ENCODE data around the gene CDK4.

The CDK4 gene

DNA sequence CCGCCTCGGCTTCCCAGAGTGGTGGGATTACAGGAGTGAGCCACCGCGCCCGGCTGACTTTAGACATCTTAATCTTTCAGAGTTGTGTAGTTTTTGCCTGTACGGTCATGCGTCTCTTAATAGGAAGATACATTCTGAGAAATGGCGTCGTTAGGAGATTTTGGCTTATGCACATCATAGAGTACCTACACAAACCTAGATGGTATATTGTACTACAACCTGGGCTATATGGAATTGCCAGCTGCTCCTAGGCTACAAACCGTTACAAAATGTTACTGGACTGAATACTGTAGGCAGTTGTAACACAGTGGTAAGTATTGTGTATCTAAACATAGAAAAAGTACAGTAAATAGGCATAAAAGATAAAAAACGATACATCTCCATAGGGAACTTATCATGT is 31.8 kb upstream of the CDK4 start:
- DNase-seq (ENCODE audit: low spot score) = no peak
- POLR2A ChIA-PET (ENCODE audit: low non-redundant PET) = no interaction called here
- no peak for TF ChIP-seq CTCF (conservative IDR thresholded peaks at IDR 0.05; ENCODE audit: low read depth)
- CTCF ChIA-PET = interaction anchor here (1.2 kb wide), 2 partner anchors 11 to 35 kb away, joined by 3 read pairs; partner anchors contain the start of gene AVIL
- no peak overlapping the region for H3K27ac ChIP-seq

DNA sequence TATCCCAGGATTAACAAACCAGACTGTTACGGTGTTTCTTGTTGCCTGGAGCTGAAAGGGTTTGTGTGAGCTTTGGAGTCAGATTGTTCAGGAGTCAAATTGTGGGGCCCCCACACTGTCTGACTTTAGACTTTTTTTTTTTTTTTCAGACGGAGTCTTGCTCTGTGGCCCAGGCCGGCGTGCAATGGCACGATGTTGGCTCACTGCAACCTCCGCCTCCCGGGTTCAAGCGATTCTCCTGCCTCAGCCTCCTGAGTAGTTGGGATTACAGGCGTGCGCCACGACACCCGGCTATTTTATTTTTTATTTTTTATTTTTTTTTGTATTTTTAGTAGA is 31.3 kb upstream of the CDK4 start:
- no peak for TF ChIP-seq CTCF (conservative IDR thresholded peaks at IDR 0.05; ENCODE audit: low read depth)
- POLR2A ChIA-PET (ENCODE audit: low non-redundant PET) = no interaction called here
- H3K27ac ChIP-seq = no peak overlapping the region; the same call in 1 of the 2 replicates

GRCh38 chr12:57782608-57783465 is 30.7 kb upstream of the CDK4 start, which contains the start of gene TSFM:
TSS of gene TSFM (plus strand) at chr12:57782787. CDS start at chr12:57782802, 15 bp downstream.
- H3K27ac ChIP-seq = peak within 1 kb of the TSS; percentile 60
- POLR2A ChIA-PET (ENCODE audit: low non-redundant PET) = interaction anchor here (0.6 kb wide), 1 partner anchor 63 kb away, joined by 4 read pairs; no protein-coding TSS in a partner anchor
- TF ChIP-seq CTCF (conservative IDR thresholded peaks at IDR 0.05; ENCODE audit: low read depth) = peak; percentile 89
- CTCF ChIA-PET = interaction anchor here (0.6 to 1.2 kb wide), 11 partner anchors 10 to 1692 kb away, joined by 3 to 9 read pairs (median 4); partner anchors contain the start of genes AVIL, CTDSP2 and CYP27B1
- DNase-seq (ENCODE audit: low spot score) = peak; percentile 69

More for the DNA sequence above, 31.3 kb upstream of the CDK4 start:
- CTCF ChIA-PET = interaction anchor here (1.1 to 1.2 kb wide), 3 partner anchors 10 to 35 kb away, joined by 3 to 9 read pairs (median 3); partner anchors contain the start of genes AVIL and CYP27B1
- no peak for DNase-seq (ENCODE audit: low spot score)

GRCh38 chr12:57782243-57782607 is 30.1 kb upstream of the CDK4 start:
- ChIA-PET POLR2A (ENCODE audit: low non-redundant PET) (interaction anchor here (0.6 kb wide), 1 partner anchor 63 kb away, joined by 4 read pairs; no protein-coding TSS in a partner anchor), CTCF (interaction anchor here (0.7 to 1.1 kb wide), 2 partner anchors 26 to 1692 kb away, joined by 4 to 6 read pairs; no protein-coding TSS in a partner anchor)
- peak overlapping the region; percentile 60; the same call in 1 of the 2 replicates for H3K27ac ChIP-seq
- no peak for TF ChIP-seq CTCF (conservative IDR thresholded peaks at IDR 0.05; ENCODE audit: low read depth)
- DNase-seq (ENCODE audit: low spot score) = no peak

DNA sequence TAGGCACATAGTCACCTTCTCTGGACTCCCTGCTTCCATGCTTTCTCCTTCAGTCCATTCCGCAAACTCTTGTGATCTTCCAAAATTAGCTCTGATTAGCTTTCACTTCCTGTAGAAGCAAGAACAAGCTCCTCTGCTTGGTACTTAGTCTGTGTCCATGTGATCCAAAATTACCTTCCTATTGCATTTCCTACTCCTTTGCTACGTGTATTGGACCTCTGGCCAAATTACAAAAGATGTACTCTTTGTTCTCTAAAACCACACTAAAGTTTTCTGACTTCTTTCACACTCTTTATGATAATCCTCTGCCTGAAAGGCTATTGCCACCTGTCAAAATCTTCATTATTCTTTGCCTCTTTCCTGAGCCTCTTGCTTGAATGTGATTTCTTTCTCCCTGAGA is 29.7 kb upstream of the CDK4 start:
- no peak for DNase-seq (ENCODE audit: low spot score)
- no peak overlapping the region for H3K27ac ChIP-seq
- ChIA-PET CTCF (interaction anchor here (0.8 to 1.4 kb wide), 4 partner anchors 10 to 26 kb away, joined by 3 to 6 read pairs (median 4); partner anchors contain the start of genes EEF1AKMT3 and METTL1), POLR2A (ENCODE audit: low non-redundant PET) (no interaction called here)
- TF ChIP-seq CTCF (conservative IDR thresholded peaks at IDR 0.05; ENCODE audit: low read depth) = no peak

GRCh38 chr12:57781244-57781643 is 29.1 kb upstream of the CDK4 start:
- no peak for TF ChIP-seq CTCF (conservative IDR thresholded peaks at IDR 0.05; ENCODE audit: low read depth)
- ChIA-PET POLR2A (ENCODE audit: low non-redundant PET) (no interaction called here), CTCF (interaction anchor here (0.8 to 1.4 kb wide), 4 partner anchors 9 to 25 kb away, joined by 3 to 6 read pairs (median 4); partner anchors contain the start of genes EEF1AKMT3 and METTL1)
- no peak for DNase-seq (ENCODE audit: low spot score)
- no peak overlapping the region for H3K27ac ChIP-seq
